K562 (cell line): Measurements from ENCODE around the gene PDF. TPM values are rescaled to one million over a fixed set of nuclear protein-coding genes. Genes with fewer than 3 reads are reported as not detected.

Source experiments
- ATAC-seq: fragments of 200-7000 bp; cut with Tn5 transposase; 3 replicates; pipeline ENCODE4 v1.9.1; 2020; ENCODE audit warnings: moderate library complexity
- BruUV-seq: library from RNA; stranded (reverse); fragments of 400-500 nt; replicated peaks from 2 replicates; lab custom pipeline; 2021; lab: Mats Ljungman, UMichigan
- CTCF ChIA-PET: fragments of 300-600 bp; formaldehyde crosslinking; extraction: SDS; loops from one replicate; lab custom pipeline; 2021; ENCODE audit warnings: low intra/inter-chr PET ratio; lab: Yijun Ruan, JAX
- POLR2A ChIA-PET: fragments of 300-600, 350-650 bp; sonication (Branson Sonifier 250); formaldehyde crosslinking; extraction: SDS; loops from one replicate; lab custom pipeline; 2021; ENCODE audit warnings: antibody characterized with exemption, inconsistent platforms; lab: Yijun Ruan, JAX
- DNase-seq, 4 experiments: peaks; one replicate each; pipeline versions ENCODE4 v3.0.0 to v3.0.0-alpha.2; 2011 to 2018; ENCODE audit warnings: low spot score in 3 of 4, mixed read lengths in 3 of 4; ENCODE audit errors: extremely low read depth in 1 of 4
- FAIRE-seq: peaks from 2 replicates; lab custom pipeline; 2011; peaks lifted over from hg19 to GRCh38; lab: Jason Lieb, UNC
- H2AFZ ChIP-seq: 2 replicates; pipeline ENCODE4 v1.6.0; 2011; ENCODE audit warnings: low read depth, low read length, control low read depth, inconsistent platforms
- H3K27ac ChIP-seq: fragments of 200-600 bp; 3 replicates; pipeline ENCODE4 v1.8.0; 2011; ENCODE audit warnings: low read depth, mild to moderate bottlenecking, control low read depth, inconsistent platforms, low read length, moderate library complexity, mixed read lengths; ENCODE audit errors: extremely low read depth
- H3K27me3 ChIP-seq, 2 experiments: fragments of 300-600 bp in 1 of 2; 2 replicates in 1 of 2; 3 replicates in 1 of 2; pipeline versions ENCODE4 v1.6.0 to v1.8.0; 2011; ENCODE audit warnings: inconsistent platforms in 2 of 2, low read length in 2 of 2, mild to moderate bottlenecking in 1 of 2, mixed read lengths in 1 of 2, moderate library complexity in 1 of 2; ENCODE audit not compliant: control insufficient read depth in 2 of 2, insufficient read depth in 2 of 2
- H3K36me3 ChIP-seq: fragments of 300-600 bp; 3 replicates; pipeline ENCODE4 v1.8.0; 2011; ENCODE audit warnings: mild to moderate bottlenecking, low read length, inconsistent platforms; ENCODE audit not compliant: control insufficient read depth, insufficient read depth
- H3K4me1 ChIP-seq, 2 experiments: fragments of 200-600 bp in 1 of 2; replicated peaks in 1 of 2; 2 replicates in 1 of 2; 3 replicates in 1 of 2; pipeline versions ENCODE4 v1.5.1 to v1.8.0; 2011; ENCODE audit warnings: inconsistent platforms in 2 of 2, low read length in 2 of 2, mild to moderate bottlenecking in 1 of 2, mixed read lengths in 1 of 2, moderate library complexity in 1 of 2; ENCODE audit not compliant: control insufficient read depth in 2 of 2, insufficient read depth in 2 of 2
- H3K4me2 ChIP-seq: 2 replicates; pipeline ENCODE4 v1.6.1; 2011; ENCODE audit warnings: low read length, control low read depth, inconsistent platforms, mixed read lengths; ENCODE audit not compliant: insufficient read depth
- H3K4me3 ChIP-seq: fragments of 200-600 bp; sonication (generic), shearing (Covaris generic); 2 replicates; pipeline ENCODE4 v1.5.1; 2016; ENCODE audit warnings: control low read depth, inconsistent platforms
- H3K79me2 ChIP-seq: fragments of 200-600 bp; 3 replicates; pipeline ENCODE4 v1.8.0; 2011; ENCODE audit warnings: low read length, inconsistent platforms; ENCODE audit not compliant: control insufficient read depth, insufficient read depth
- H3K9ac ChIP-seq, 2 experiments: 2 replicates each; pipeline versions ENCODE4 v1.6.0 to v1.6.1; 2011; ENCODE audit warnings: low read depth in 2 of 2, low read length in 2 of 2, control low read depth in 1 of 2, inconsistent platforms in 1 of 2, mild to moderate bottlenecking in 1 of 2, mixed read lengths in 1 of 2; ENCODE audit not compliant: insufficient read depth in 1 of 2
- H3K9me1 ChIP-seq: one replicate; pipeline ENCODE4 v1.6.0; 2011; ENCODE audit warnings: inconsistent platforms, mild to moderate bottlenecking, low read length, moderate library complexity; ENCODE audit not compliant: control insufficient read depth, insufficient read depth
- H3K9me3 ChIP-seq: replicated peaks from 2 replicates; pipeline ENCODE4 v1.5.1; 2011; ENCODE audit warnings: low read depth, low read length, inconsistent platforms; ENCODE audit not compliant: control insufficient read depth, insufficient read depth
- H4K20me1 ChIP-seq: replicated peaks from 2 replicates; pipeline ENCODE4 v1.6.1; 2011; ENCODE audit warnings: low read length, inconsistent platforms, mixed read lengths; ENCODE audit not compliant: control insufficient read depth, insufficient read depth
- CBFA2T3 ChIP-seq: fragments of 450-650 bp; IDR thresholded peaks from 2 replicates; pipeline ENCODE4 v1.6.1; 2017
- FOSL1 ChIP-seq: fragments of 200-800 bp; sonication (Bioruptor generic); conservative IDR thresholded peaks from 2 replicates; pipeline ENCODE4 v1.6.1; 2016; ENCODE audit warnings: missing genetic modification characterization, missing compliant biosample characterization
- PHF21A ChIP-seq: fragments of 450-650 bp; IDR thresholded peaks from 2 replicates; pipeline ENCODE4 v1.6.1; 2017; ENCODE audit warnings: low read depth, borderline replicate concordance
- SOX6 ChIP-seq: fragments of 450-650 bp; IDR thresholded peaks from 2 replicates; pipeline ENCODE4 v1.6.1; 2014; ENCODE audit warnings: mild to moderate bottlenecking
- TAL1 ChIP-seq: fragments of 450-650 bp; IDR thresholded peaks from 2 replicates; pipeline ENCODE4 v1.6.1; 2016; ENCODE audit warnings: mild to moderate bottlenecking
- TARDBP ChIP-seq: fragments of 450-650 bp; IDR thresholded peaks from 2 replicates; pipeline ENCODE4 v1.6.1; 2016
- ZBTB1 ChIP-seq: sonication (generic); formaldehyde crosslinking; IDR thresholded peaks from 2 replicates; pipeline ENCODE4 v1.8.1; 2023; ENCODE audit warnings: missing genetic modification reagents, low read depth, mild to moderate bottlenecking, borderline replicate concordance
- ZNF507 ChIP-seq: conservative IDR thresholded peaks from 2 replicates; pipeline ENCODE4 v1.6.1; 2017; ENCODE audit warnings: missing genetic modification characterization, missing compliant biosample characterization
- ZNF76 ChIP-seq: fragments of 250-450 bp; sonication (Bioruptor Pico); IDR thresholded peaks from 2 replicates; pipeline ENCODE4 v1.4.0; 2020; ENCODE audit warnings: mild to moderate bottlenecking, moderate library complexity, borderline replicate concordance
- WGBS: fragments of 100-300 bp; shearing (Covaris generic); methylation state at CpG from one replicate; pipeline ENCODE4 v1.1.6; 2016; ENCODE audit warnings: low coverage, mixed read lengths; ENCODE audit not compliant: insufficient coverage; ENCODE audit errors: missing lambda C conversion rate; 5-methylcytosine and 5-hydroxymethylcytosine counted together
- in situ Hi-C: fragments of 300-500 bp; cut with MboI; formaldehyde crosslinking; loops from 4 replicates; pipeline ENCODE4 v1.15.0; 2018; ENCODE audit warnings: inconsistent platforms, mixed read lengths
- intact Hi-C: fragments of 100-400 bp; cut with micrococcal nuclease; formaldehyde crosslinking; loops from 2 replicates; pipeline ENCODE4 v1.14.2; 2022
- polyA plus RNA-seq, 8 experiments: library from polyadenylated mRNA; depleted of rRNA in 4 of 8; stranded (reverse) in 5 of 8; unstranded in 3 of 8; fragments of >200 nt; fragmentation: Nextera tagmentation in 2 of 8; fragmentation: Illumina TruSeq in 1 of 8; extraction: Ambion mirVana in 2 of 8; extraction: Trizol in 1 of 8; gene quantifications; 2 replicates each; pipeline versions ENCODE4 v1.2.1 to v1.2.3, GENCODE V29; 2011 to 2014; ENCODE audit warnings: inconsistent platforms in 1 of 8, missing spikeins in 1 of 8
- total RNA-seq, 7 experiments: library from RNA; depleted of rRNA in 6 of 7; stranded (reverse); fragments of >200 nt in 6 of 7; fragmentation: Illumina TruSeq in 2 of 7; extraction: Trizol in 2 of 7; gene quantifications; 2 replicates each; pipeline versions ENCODE4 v1.2.1 to v1.2.3, GENCODE V29; 2011 to 2021; ENCODE audit warnings: low replicate concordance in 1 of 7

Gene PDF
- total and polyA plus RNA-seq, 9 of the 15 experiments (the other 6 are each of a cell fraction or from before 2014, with no cell fraction given), result 0.15 to 72.4 (median 5.6) TPM

GRCh38 chr16:69368866-69369265 lies 38.5 kb upstream of the PDF start:
- H3K4me2 ChIP-seq, result no peak overlapping the region
- no peak overlapping the region; the same call in 2 of the 3 replicates for H3K27ac ChIP-seq
- CTCF ChIA-PET, result no interaction called here
- TF ChIP-seq TAL1, result peak; percentile 43; the same call in 1 of the 2 replicates
- TF ChIP-seq CBFA2T3, result peak; percentile 33; the same call in 1 of the 2 replicates
- peak; percentile 22; the same call in 1 of the 2 replicates for TF ChIP-seq SOX6
- TF ChIP-seq TARDBP, result no peak
- TF ChIP-seq FOSL1 (tag), result no peak
- no peak for TF ChIP-seq ZNF76
- no peak for TF ChIP-seq ZNF507 (tag)
- TF ChIP-seq ZBTB1 (CRISPR knock-in tag), result no peak
- TF ChIP-seq PHF21A, result no peak
- DNase-seq (no peak), ATAC-seq (no peak), FAIRE-seq (no peak)
- intact Hi-C loops, result no loop called here
- no peak overlapping the region for H3K9ac ChIP-seq
- POLR2A ChIA-PET, result no interaction called here
- no peak overlapping the region for H3K4me3 ChIP-seq
- in situ Hi-C loops, result no loop called here
- peaks cover 2% of the 10 kb centered on the region; the same call in 2 of the 3 replicates for H3K79me2 ChIP-seq
- 0 out of 2 replicates have a peak, but pooled peaks cover 3% of the 10 kb centered on the region for H4K20me1 ChIP-seq
- H3K36me3 ChIP-seq, result peaks cover 94% of the 10 kb centered on the region
- no TSS peak for BruUV-seq
- no peaks in the 10 kb centered on the region for H3K27me3 ChIP-seq
- H3K4me1 ChIP-seq, result peaks cover 0 to 10% of the 10 kb centered on the region in 2 experiments; a peak in 2 of 5 replicates
- no peaks in the 10 kb centered on the region for H3K9me3 ChIP-seq
- 84% methylated on average over 4 of the region's 4 CpGs for WGBS
- no peaks in the 10 kb centered on the region for H3K9me1 ChIP-seq
- no peak overlapping the region for H2AFZ ChIP-seq
